GM12878 (cell line): ENCODE results near the gene NUDT22. TPM values are rescaled to one million over a fixed set of nuclear protein-coding genes. Genes with fewer than 3 reads are reported as not detected.

ENCODE experiments used
- GABPA ChIP-seq: IDR thresholded peaks from 2 replicates; pipeline ENCODE4 v1.6.1; 2014; ENCODE audit warnings: antibody characterized with exemption, low read depth, mild to moderate bottlenecking, inconsistent platforms
- IKZF1 ChIP-seq: fragments of 450-650 bp; conservative IDR thresholded peaks from 2 replicates; pipeline ENCODE4 v1.6.1; 2017; ENCODE audit warnings: antibody characterized with exemption, mild to moderate bottlenecking
- IKZF2 ChIP-seq, 2 experiments: fragments of 450-650 bp; IDR thresholded peaks; 2 replicates each; pipeline ENCODE4 v1.6.1; 2017; ENCODE audit warnings: mild to moderate bottlenecking in 2 of 2, moderate library complexity in 2 of 2
- KLF5 ChIP-seq: fragments of 450-650 bp; IDR thresholded peaks from 2 replicates; pipeline ENCODE4 v1.6.1; 2014; ENCODE audit warnings: mild to moderate bottlenecking; ENCODE audit not compliant: partially characterized antibody
- MEF2A ChIP-seq: IDR thresholded peaks from 2 replicates; pipeline ENCODE4 v1.6.1; 2011; ENCODE audit warnings: low read depth, mild to moderate bottlenecking, low read length, moderate library complexity; ENCODE audit not compliant: insufficient read depth
- MTA3 ChIP-seq: IDR thresholded peaks from 2 replicates; pipeline ENCODE4 v1.6.1; 2012; ENCODE audit warnings: low read length, inconsistent platforms, borderline replicate concordance
- NBN ChIP-seq: fragments of 450-650 bp; IDR thresholded peaks from 2 replicates; pipeline ENCODE4 v1.6.1; 2016
- NFYA ChIP-seq: IDR thresholded peaks from 2 replicates; pipeline ENCODE4 v1.6.1; 2011; ENCODE audit warnings: low read depth, mild to moderate bottlenecking, low read length, improper control_type of control experiment, borderline replicate concordance
- POLR2AphosphoS2 ChIP-seq: IDR thresholded peaks from 2 replicates; pipeline ENCODE4 v1.6.1; 2011; ENCODE audit warnings: low read depth, mild to moderate bottlenecking, low read length, improper control_type of control experiment, moderate library complexity
- RFX5 ChIP-seq: IDR thresholded peaks from 2 replicates; pipeline ENCODE4 v1.6.1; 2011; ENCODE audit warnings: low read depth, low read length, improper control_type of control experiment
- RUNX3 ChIP-seq: IDR thresholded peaks from 2 replicates; pipeline ENCODE4 v1.6.1; 2012; ENCODE audit warnings: low read length, inconsistent platforms
- SIN3A ChIP-seq: IDR thresholded peaks from 2 replicates; pipeline ENCODE4 v1.6.1; 2012; ENCODE audit warnings: low read depth, low read length, improper control_type of control experiment
- SPI1 ChIP-seq: IDR thresholded peaks from 2 replicates; pipeline ENCODE4 v1.6.1; 2011; ENCODE audit warnings: low read depth, mild to moderate bottlenecking, low read length, moderate library complexity, borderline replicate concordance; ENCODE audit not compliant: insufficient read depth
- TAF1 ChIP-seq: IDR thresholded peaks from 2 replicates; pipeline ENCODE4 v1.6.1; 2011; ENCODE audit warnings: mild to moderate bottlenecking, low read depth, low read length, borderline replicate concordance
- TBL1XR1 ChIP-seq: IDR thresholded peaks from 2 replicates; pipeline ENCODE4 v1.6.1; 2012; ENCODE audit warnings: low read depth, low read length, improper control_type of control experiment
- TCF3 ChIP-seq: IDR thresholded peaks from 2 replicates; pipeline ENCODE4 v1.6.1; 2012; ENCODE audit warnings: low read depth, mild to moderate bottlenecking, low read length, borderline replicate concordance; ENCODE audit not compliant: insufficient read depth
- ZNF207 ChIP-seq: fragments of 450-650 bp; IDR thresholded peaks from 2 replicates; pipeline ENCODE4 v1.6.1; 2014; ENCODE audit warnings: antibody characterized with exemption, mild to moderate bottlenecking, borderline replicate concordance
- ZNF274 ChIP-seq: IDR thresholded peaks from one replicate; pipeline ENCODE4 v1.8.0; 2011; ENCODE audit not compliant: insufficient read length, insufficient read depth
- polyA plus RNA-seq, 11 experiments: library from polyadenylated mRNA; depleted of rRNA in 4 of 11; unstranded in 6 of 11; stranded (reverse) in 5 of 11; fragments of >200 nt; fragmentation: Nextera tagmentation in 4 of 11; fragmentation: Illumina TruSeq in 1 of 11; extraction: Ambion mirVana in 4 of 11; extraction: Trizol in 1 of 11; gene quantifications; 1 replicate in 1 of 11; 2 replicates in 10 of 11; pipeline versions ENCODE4 v1.2.1 to v1.2.3, GENCODE V29; 2011 to 2016; ENCODE audit warnings: inconsistent platforms in 2 of 11, missing spikeins in 2 of 11, low read depth in 1 of 11
- total RNA-seq, 4 experiments: library from RNA; depleted of rRNA in 3 of 4; stranded (reverse); fragments of >200 nt in 3 of 4; fragmentation: Illumina TruSeq in 1 of 4; extraction: Trizol in 1 of 4; gene quantifications; 2 replicates each; pipeline versions ENCODE4 v1.2.1 to v1.2.3, GENCODE V29; 2013 to 2021
- TF ChIP-seq, protein P1 (sequence below): IDR thresholded peaks from 2 replicates; pipeline ENCODE4 v1.6.1; 2012; ENCODE audit warnings: low read depth, low read length, improper control_type of control experiment
- TF ChIP-seq, protein P2 (sequence below): fragments of 150-350 bp; IDR thresholded peaks from 2 replicates; pipeline ENCODE4 v1.6.1; 2014; ENCODE audit warnings: mild to moderate bottlenecking, low read depth, low read length
- TF ChIP-seq, protein P3 (sequence below): fragments of 450-650 bp; conservative IDR thresholded peaks from 2 replicates; pipeline ENCODE4 v1.6.1; 2017; ENCODE audit warnings: mild to moderate bottlenecking, moderate library complexity
- TF ChIP-seq, protein P4 (sequence below): fragments of 450-650 bp; IDR thresholded peaks from 2 replicates; pipeline ENCODE4 v1.6.1; 2016; ENCODE audit warnings: mild to moderate bottlenecking, moderate library complexity, borderline replicate concordance

Gene NUDT22
- total and polyA plus RNA-seq, 10 of the 15 experiments (the other 5 are each of a cell fraction or from before 2014, with no cell fraction given) = 6.7 to 115 (median 64.7) TPM

DNA sequence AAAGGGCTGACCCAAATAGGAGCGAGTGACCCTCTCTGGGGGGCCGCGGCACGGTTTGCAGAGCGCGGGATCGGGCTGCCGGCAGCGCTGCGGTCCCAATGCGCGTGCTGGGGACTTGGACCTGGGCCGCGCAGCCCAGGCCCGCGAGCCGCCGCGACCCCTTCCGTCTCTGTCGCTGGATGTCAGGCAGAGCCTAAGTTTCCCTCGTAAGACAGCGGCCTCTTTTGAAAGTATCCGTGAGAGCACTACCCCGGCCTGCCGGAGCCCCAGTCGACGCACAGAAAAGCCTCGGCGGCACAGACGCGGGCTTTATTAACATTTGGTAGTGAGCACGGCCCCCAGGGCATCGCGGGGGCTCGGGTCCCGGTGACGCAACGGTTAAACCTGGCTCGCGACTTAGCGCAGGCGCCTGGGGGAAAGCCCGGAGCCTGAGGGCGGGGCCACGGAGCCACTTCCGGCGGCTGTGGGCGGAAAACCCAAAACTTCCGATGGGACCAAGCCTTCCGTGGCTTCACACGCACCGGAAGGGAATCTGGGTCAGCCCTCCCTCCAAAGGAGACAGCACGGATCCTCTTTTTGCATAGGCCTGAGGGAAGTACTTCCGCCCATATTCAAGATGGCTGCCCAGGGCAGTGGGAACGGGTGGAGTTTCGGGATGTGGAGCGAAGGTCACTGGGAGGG is 43.6 kb downstream of the NUDT22 start (continued):
- TF ChIP-seq GABPA (peak; percentile 99), RUNX3 (peak; percentile 83), NFYA (no peak), KLF5 (no peak), RFX5 (no peak), TBL1XR1 (0 out of 2 replicates have a peak, but pooled peaks have one; percentile 39), TCF3 (peak; percentile 5; the same call in 1 of the 2 replicates), MTA3 (no peak), ZNF207 (peak; percentile 29; the same call in 1 of the 2 replicates), SIN3A (no peak), IKZF1 (peak; percentile 100), SPI1 (peak; percentile 48; the same call in 1 of the 2 replicates), POLR2AphosphoS2 (peak; percentile 88), ZNF274 (no peak), MEF2A (no peak), NBN (peak; percentile 89; the same call in 1 of the 2 replicates), TAF1 (peak; percentile 50), IKZF2 (IDR thresholded peaks at IDR 0.05) (peak; percentile 99)
- TF ChIP-seq, protein P1, sequence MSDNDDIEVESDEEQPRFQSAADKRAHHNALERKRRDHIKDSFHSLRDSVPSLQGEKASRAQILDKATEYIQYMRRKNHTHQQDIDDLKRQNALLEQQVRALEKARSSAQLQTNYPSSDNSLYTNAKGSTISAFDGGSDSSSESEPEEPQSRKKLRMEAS = peak; percentile 32; the same call in 1 of the 2 replicates
- TF ChIP-seq, protein P2, sequence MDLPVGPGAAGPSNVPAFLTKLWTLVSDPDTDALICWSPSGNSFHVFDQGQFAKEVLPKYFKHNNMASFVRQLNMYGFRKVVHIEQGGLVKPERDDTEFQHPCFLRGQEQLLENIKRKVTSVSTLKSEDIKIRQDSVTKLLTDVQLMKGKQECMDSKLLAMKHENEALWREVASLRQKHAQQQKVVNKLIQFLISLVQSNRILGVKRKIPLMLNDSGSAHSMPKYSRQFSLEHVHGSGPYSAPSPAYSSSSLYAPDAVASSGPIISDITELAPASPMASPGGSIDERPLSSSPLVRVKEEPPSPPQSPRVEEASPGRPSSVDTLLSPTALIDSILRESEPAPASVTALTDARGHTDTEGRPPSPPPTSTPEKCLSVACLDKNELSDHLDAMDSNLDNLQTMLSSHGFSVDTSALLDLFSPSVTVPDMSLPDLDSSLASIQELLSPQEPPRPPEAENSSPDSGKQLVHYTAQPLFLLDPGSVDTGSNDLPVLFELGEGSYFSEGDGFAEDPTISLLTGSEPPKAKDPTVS = no peak
- TF ChIP-seq, protein P3, sequence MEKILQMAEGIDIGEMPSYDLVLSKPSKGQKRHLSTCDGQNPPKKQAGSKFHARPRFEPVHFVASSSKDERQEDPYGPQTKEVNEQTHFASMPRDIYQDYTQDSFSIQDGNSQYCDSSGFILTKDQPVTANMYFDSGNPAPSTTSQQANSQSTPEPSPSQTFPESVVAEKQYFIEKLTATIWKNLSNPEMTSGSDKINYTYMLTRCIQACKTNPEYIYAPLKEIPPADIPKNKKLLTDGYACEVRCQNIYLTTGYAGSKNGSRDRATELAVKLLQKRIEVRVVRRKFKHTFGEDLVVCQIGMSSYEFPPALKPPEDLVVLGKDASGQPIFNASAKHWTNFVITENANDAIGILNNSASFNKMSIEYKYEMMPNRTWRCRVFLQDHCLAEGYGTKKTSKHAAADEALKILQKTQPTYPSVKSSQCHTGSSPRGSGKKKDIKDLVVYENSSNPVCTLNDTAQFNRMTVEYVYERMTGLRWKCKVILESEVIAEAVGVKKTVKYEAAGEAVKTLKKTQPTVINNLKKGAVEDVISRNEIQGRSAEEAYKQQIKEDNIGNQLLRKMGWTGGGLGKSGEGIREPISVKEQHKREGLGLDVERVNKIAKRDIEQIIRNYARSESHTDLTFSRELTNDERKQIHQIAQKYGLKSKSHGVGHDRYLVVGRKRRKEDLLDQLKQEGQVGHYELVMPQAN = peak; percentile 71
- TF ChIP-seq, protein P4, sequence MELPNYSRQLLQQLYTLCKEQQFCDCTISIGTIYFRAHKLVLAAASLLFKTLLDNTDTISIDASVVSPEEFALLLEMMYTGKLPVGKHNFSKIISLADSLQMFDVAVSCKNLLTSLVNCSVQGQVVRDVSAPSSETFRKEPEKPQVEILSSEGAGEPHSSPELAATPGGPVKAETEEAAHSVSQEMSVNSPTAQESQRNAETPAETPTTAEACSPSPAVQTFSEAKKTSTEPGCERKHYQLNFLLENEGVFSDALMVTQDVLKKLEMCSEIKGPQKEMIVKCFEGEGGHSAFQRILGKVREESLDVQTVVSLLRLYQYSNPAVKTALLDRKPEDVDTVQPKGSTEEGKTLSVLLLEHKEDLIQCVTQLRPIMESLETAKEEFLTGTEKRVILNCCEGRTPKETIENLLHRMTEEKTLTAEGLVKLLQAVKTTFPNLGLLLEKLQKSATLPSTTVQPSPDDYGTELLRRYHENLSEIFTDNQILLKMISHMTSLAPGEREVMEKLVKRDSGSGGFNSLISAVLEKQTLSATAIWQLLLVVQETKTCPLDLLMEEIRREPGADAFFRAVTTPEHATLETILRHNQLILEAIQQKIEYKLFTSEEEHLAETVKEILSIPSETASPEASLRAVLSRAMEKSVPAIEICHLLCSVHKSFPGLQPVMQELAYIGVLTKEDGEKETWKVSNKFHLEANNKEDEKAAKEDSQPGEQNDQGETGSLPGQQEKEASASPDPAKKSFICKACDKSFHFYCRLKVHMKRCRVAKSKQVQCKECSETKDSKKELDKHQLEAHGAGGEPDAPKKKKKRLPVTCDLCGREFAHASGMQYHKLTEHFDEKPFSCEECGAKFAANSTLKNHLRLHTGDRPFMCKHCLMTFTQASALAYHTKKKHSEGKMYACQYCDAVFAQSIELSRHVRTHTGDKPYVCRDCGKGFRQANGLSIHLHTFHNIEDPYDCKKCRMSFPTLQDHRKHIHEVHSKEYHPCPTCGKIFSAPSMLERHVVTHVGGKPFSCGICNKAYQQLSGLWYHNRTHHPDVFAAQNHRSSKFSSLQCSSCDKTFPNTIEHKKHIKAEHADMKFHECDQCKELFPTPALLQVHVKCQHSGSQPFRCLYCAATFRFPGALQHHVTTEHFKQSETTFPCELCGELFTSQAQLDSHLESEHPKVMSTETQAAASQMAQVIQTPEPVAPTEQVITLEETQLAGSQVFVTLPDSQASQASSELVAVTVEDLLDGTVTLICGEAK = peak; percentile 99
